ENCODE measurements around the gene ZMYND8. TPM values are rescaled to one million over a fixed set of nuclear protein-coding genes. Genes with fewer than 3 reads are reported as not detected.

ZMYND8 gene
- total RNA-seq, 1 experiment from 2014 or later: 53.1 TPM

DNA sequence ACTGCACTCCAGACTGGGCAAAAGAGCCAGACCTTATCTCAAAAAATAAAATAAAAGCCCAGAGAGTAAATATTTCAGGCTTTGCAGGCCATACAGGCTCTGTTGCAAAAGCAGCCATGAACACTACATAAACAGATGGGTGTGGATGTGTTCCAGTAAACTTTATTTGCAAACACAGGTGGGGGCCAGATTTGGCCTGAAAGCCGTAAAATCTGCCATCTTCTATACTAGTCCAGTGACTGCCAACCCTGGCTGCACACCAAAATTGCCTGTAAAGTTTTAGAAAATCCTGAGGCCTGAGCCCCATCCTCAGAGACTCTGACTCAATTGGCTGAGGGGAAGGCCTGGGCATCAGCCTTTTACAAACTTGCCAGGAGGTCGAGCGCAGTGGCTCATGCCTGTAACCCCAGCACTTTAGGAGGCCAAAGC, 103.6 kb downstream of the ZMYND8 start:
- no TSS peak for BruUV-seq (replicated peaks)
- H3K27ac Mint-ChIP-seq (ENCODE audit: unreplicated experiment): no peak overlapping the region
- no peaks in the 10 kb centered on the region for H3K9me3 Mint-ChIP-seq (ENCODE audit: low read depth, unreplicated experiment)
- no peaks in the 10 kb centered on the region for H3K27me3 Mint-ChIP-seq (ENCODE audit: unreplicated experiment)
- DNase-seq: no peak
- intact Hi-C loops (cut with micrococcal nuclease; ENCODE audit: unreplicated experiment): no loop called here
- H3K36me3 Mint-ChIP-seq (ENCODE audit: insufficient read depth, unreplicated experiment): peaks cover 31% of the 10 kb centered on the region
- no peak overlapping the region for H3K4me3 Mint-ChIP-seq (ENCODE audit: low read depth, unreplicated experiment)
- CTCF ChIA-PET: no interaction called here
- TF ChIP-seq, protein P1, sequence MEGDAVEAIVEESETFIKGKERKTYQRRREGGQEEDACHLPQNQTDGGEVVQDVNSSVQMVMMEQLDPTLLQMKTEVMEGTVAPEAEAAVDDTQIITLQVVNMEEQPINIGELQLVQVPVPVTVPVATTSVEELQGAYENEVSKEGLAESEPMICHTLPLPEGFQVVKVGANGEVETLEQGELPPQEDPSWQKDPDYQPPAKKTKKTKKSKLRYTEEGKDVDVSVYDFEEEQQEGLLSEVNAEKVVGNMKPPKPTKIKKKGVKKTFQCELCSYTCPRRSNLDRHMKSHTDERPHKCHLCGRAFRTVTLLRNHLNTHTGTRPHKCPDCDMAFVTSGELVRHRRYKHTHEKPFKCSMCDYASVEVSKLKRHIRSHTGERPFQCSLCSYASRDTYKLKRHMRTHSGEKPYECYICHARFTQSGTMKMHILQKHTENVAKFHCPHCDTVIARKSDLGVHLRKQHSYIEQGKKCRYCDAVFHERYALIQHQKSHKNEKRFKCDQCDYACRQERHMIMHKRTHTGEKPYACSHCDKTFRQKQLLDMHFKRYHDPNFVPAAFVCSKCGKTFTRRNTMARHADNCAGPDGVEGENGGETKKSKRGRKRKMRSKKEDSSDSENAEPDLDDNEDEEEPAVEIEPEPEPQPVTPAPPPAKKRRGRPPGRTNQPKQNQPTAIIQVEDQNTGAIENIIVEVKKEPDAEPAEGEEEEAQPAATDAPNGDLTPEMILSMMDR (IDR thresholded peaks at IDR 0.05; ENCODE audit: unreplicated experiment): no peak
- H3K4me1 Mint-ChIP-seq (ENCODE audit: low read depth, unreplicated experiment): no peaks in the 10 kb centered on the region

DNA sequence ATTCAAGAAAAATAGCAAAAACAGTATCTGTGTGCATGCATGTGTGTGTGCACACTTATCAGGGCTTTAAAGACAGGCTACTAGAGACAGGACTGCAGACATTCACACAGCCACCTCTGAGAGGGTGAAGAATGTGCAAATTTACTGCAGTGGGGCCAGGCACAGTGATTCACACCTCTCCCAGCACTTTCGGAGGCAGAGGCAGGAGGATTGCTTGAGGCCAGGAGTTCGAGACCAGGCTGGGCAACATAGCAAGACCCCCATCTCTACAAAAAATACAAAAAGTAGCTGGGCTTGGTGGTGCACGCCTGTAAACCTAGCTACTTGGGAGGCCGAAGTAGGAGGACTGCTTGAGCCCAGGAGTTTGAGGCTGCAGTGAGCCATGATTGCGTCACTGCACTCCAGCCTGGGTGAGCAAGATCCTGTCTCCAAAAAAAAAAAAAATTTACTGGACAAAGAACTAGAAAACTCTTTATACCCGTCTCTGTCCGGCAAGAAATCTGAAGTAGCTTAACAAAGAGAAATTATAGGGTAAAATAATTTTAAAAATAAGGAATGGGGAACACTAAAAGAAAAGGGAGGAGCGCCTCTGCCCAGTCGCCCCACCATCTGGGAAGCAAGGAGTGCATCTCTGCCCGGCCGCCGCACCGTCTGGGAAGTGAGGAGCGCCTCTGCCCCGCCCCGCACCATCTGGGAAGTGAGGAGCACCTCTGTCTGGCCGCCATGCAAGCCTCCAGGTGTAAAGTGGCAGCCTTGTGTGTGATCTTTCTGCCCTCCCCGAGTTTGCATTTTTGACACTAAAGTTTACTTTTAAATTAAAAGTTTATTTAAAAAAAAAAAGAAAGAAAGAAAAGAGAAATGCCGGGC, 105.1 kb downstream of the ZMYND8 start:
- BruUV-seq (replicated peaks): no TSS peak
- Mint-ChIP-seq H3K36me3 (ENCODE audit: insufficient read depth, unreplicated experiment) (peaks cover 33% of the 10 kb centered on the region), H3K27me3 (ENCODE audit: unreplicated experiment) (no peaks in the 10 kb centered on the region), H3K9me3 (ENCODE audit: low read depth, unreplicated experiment) (no peaks in the 10 kb centered on the region), H3K4me1 (ENCODE audit: low read depth, unreplicated experiment) (no peaks in the 10 kb centered on the region), H3K27ac (ENCODE audit: unreplicated experiment) (no peak overlapping the region), H3K4me3 (ENCODE audit: low read depth, unreplicated experiment) (no peak overlapping the region)
- intact Hi-C loops (cut with micrococcal nuclease; ENCODE audit: unreplicated experiment): no loop called here
- DNase-seq: no peak
- CTCF ChIA-PET: no interaction called here
- TF ChIP-seq, protein P1 (IDR thresholded peaks at IDR 0.05; ENCODE audit: unreplicated experiment): no peak

DNA sequence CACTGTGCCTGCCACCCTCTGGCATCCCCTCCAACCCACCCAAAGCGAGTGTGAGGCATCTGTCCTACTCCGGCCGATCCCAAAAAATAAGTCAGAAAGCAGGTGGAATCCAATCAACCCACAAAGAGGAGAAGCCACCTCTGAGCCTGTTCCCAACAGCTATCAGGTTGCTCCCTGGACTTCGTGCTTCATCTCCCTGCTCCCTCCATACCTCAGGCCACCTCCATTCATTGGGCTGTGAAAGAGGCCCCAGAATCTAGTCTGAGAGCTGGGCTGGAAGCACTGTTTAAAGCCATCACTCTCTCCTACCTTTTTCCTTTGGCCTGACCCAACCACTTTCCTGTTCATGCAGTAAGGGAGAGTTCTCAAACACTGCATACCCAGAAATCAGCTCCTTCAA, 106.1 kb downstream of the ZMYND8 start:
- intact Hi-C loops (cut with micrococcal nuclease; ENCODE audit: unreplicated experiment): no loop called here
- Mint-ChIP-seq H3K4me3 (ENCODE audit: low read depth, unreplicated experiment) (no peak overlapping the region), H3K36me3 (ENCODE audit: insufficient read depth, unreplicated experiment) (peaks cover 43% of the 10 kb centered on the region), H3K4me1 (ENCODE audit: low read depth, unreplicated experiment) (no peaks in the 10 kb centered on the region), H3K9me3 (ENCODE audit: low read depth, unreplicated experiment) (no peaks in the 10 kb centered on the region), H3K27ac (ENCODE audit: unreplicated experiment) (no peak overlapping the region), H3K27me3 (ENCODE audit: unreplicated experiment) (no peaks in the 10 kb centered on the region)
- TF ChIP-seq, protein P1 (IDR thresholded peaks at IDR 0.05; ENCODE audit: unreplicated experiment): no peak
- CTCF ChIA-PET: no interaction called here
- BruUV-seq (replicated peaks): no TSS peak
- no peak for DNase-seq

DNA sequence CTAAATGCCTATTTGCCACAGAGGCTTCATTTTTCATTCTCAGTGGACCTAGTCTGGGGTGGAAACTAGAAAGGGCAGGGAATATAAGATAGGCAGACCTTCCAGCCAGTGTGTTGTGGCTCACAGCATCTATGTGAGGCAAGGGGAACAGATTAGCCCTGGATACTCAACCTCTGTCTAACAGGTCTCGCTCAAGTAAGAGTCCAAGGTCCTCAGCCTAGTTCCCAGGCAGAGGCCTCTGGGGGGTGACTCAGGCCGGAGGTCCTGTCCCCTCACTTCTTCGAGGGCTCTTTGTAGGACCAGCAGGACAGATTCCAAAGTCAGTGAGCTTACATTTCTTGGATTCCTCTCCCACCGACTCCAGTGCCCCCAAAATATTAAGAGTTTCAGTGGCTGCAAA, 106.6 kb downstream of the ZMYND8 start:
- Mint-ChIP-seq H3K9me3 (ENCODE audit: low read depth, unreplicated experiment) (no peaks in the 10 kb centered on the region), H3K27ac (ENCODE audit: unreplicated experiment) (no peak overlapping the region)
- CTCF ChIA-PET: no interaction called here

More for the DNA sequence above, 106.6 kb downstream of the ZMYND8 start:
- no peaks in the 10 kb centered on the region for H3K27me3 Mint-ChIP-seq (ENCODE audit: unreplicated experiment)
- TF ChIP-seq, protein P1 (IDR thresholded peaks at IDR 0.05; ENCODE audit: unreplicated experiment): no peak
- H3K36me3 Mint-ChIP-seq (ENCODE audit: insufficient read depth, unreplicated experiment): peaks cover 45% of the 10 kb centered on the region
- intact Hi-C loops (cut with micrococcal nuclease; ENCODE audit: unreplicated experiment): no loop called here
- no TSS peak for BruUV-seq (replicated peaks)
- H3K4me1 Mint-ChIP-seq (ENCODE audit: low read depth, unreplicated experiment): no peaks in the 10 kb centered on the region
- H3K4me3 Mint-ChIP-seq (ENCODE audit: low read depth, unreplicated experiment): no peak overlapping the region
- no peak for DNase-seq
